ENCODE data around the gene FAM171A2.

The FAM171A2 gene

DNA sequence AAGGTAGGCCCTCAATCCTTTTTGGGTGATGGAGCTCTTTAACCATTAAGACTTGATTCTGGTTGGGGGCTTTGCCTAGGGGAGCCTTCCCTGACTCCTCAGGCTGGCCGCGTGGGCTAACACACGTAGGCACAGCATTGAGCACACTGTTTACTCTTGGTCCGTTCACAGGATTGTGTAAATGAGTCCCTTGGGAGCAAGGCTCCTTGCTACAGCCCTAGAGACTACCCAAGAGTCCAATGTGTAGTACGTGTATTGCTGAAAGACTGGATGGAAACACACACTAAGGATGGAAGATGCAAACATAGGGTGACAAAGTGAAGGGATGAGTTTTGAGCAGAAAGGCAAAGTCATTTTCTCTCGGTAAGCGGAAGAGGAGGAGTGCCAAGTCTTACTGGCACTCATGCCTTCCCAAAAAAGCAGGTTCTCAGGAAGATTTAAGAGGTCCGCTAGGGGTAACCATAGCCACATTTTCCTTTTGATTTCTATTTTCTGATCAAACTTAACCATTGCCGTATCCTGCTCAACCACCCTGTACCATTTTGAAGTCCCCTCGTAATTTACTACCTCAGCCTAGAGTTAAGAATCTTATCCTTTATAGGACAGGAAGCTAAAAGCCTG lies 26.7 kb upstream of the FAM171A2 start:
- TF ChIP-seq, protein P1, sequence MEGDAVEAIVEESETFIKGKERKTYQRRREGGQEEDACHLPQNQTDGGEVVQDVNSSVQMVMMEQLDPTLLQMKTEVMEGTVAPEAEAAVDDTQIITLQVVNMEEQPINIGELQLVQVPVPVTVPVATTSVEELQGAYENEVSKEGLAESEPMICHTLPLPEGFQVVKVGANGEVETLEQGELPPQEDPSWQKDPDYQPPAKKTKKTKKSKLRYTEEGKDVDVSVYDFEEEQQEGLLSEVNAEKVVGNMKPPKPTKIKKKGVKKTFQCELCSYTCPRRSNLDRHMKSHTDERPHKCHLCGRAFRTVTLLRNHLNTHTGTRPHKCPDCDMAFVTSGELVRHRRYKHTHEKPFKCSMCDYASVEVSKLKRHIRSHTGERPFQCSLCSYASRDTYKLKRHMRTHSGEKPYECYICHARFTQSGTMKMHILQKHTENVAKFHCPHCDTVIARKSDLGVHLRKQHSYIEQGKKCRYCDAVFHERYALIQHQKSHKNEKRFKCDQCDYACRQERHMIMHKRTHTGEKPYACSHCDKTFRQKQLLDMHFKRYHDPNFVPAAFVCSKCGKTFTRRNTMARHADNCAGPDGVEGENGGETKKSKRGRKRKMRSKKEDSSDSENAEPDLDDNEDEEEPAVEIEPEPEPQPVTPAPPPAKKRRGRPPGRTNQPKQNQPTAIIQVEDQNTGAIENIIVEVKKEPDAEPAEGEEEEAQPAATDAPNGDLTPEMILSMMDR (IDR thresholded peaks at IDR 0.05; ENCODE audit: low read depth, low read length) = no peak
- TF ChIP-seq POLR2A (IDR thresholded peaks at IDR 0.05; ENCODE audit: extremely low read depth, insufficient read length) = no peak
- TF ChIP-seq MYC (IDR thresholded peaks at IDR 0.05; ENCODE audit: low read depth, low read length) = no peak
- TF ChIP-seq, protein P2, sequence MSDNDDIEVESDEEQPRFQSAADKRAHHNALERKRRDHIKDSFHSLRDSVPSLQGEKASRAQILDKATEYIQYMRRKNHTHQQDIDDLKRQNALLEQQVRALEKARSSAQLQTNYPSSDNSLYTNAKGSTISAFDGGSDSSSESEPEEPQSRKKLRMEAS (IDR thresholded peaks at IDR 0.05; ENCODE audit: low read depth, low read length) = no peak
- no peak overlapping the region for H3K4me3 ChIP-seq (ENCODE audit: low read depth, low read length)
- DNase-seq (ENCODE audit: low read depth) = peak; percentile 78

DNA sequence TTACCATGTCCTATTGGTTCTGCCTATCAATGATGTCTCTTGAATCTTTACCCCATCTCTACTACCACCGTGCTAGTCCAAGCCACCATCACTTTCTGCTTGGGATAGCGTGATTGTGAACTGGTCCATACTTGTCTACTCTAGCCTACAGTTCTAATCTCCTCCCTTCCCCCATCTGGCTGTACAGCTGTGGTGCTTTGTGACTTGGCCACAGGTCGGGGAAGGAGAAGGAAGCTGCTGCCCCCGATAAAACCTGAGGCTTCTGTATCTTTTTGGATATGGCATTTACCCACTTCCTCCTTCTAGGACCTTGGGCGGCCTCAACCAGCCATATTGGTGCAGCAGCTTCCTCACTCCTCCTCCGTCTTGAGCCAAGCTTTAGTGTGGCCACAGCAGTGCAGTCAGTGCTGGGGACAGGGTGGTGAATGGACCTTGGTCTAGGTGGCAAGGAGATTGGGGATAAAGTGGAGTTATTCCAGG lies 26.1 kb upstream of the FAM171A2 start:
- TF ChIP-seq, protein P1 (IDR thresholded peaks at IDR 0.05; ENCODE audit: low read depth, low read length) = no peak
- TF ChIP-seq, protein P2 (IDR thresholded peaks at IDR 0.05; ENCODE audit: low read depth, low read length) = no peak
- no peak for TF ChIP-seq POLR2A (IDR thresholded peaks at IDR 0.05; ENCODE audit: extremely low read depth, insufficient read length)
- H3K4me3 ChIP-seq (ENCODE audit: low read depth, low read length) = peak overlapping the region; percentile 46
- DNase-seq (ENCODE audit: low read depth) = peak; percentile 84

- peak within 1 kb of the TSS; percentile 46 for H3K4me3 ChIP-seq (ENCODE audit: low read depth, low read length)
- TF ChIP-seq, protein P1 (IDR thresholded peaks at IDR 0.05; ENCODE audit: low read depth, low read length) = no peak
- TF ChIP-seq, protein P2 (IDR thresholded peaks at IDR 0.05; ENCODE audit: low read depth, low read length) = no peak
- peak; percentile 23 for TF ChIP-seq POLR2A (IDR thresholded peaks at IDR 0.05; ENCODE audit: extremely low read depth, insufficient read length)
- DNase-seq (ENCODE audit: low read depth) = no peak
These were observed 25.6 kb upstream of the FAM171A2 start, which contains the start of gene ITGA2B for GRCh38 chr17:44389281-44389680. ITGA2B (minus strand) TSS chr17:44389649; CDS start chr17:44389473, 176 bp downstream.

DNA sequence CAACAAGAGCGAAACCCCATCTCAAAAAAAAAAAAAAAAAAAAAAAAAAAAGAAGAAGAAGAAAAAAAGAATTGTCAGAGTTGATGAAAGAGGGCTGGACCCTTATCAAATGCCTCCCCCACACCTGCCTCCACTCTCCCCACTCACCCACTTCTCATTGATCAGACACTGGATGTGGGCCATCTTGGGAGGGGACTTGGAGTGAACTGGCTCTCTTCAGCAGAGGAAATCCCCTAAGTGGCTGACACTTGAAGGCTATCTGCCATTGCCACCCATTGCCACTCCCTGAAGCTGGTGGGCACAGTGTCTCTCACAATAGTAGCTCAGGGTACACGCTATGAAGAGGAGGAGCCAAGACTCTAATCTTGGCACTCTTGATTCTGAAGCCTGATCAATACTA lies 24.2 kb upstream of the FAM171A2 start:
- TF ChIP-seq, protein P2 (IDR thresholded peaks at IDR 0.05; ENCODE audit: low read depth, low read length) = no peak
- no peak for TF ChIP-seq MYC (IDR thresholded peaks at IDR 0.05; ENCODE audit: low read depth, low read length)
- TF ChIP-seq, protein P1 (IDR thresholded peaks at IDR 0.05; ENCODE audit: low read depth, low read length) = no peak
- TF ChIP-seq POLR2A (IDR thresholded peaks at IDR 0.05; ENCODE audit: extremely low read depth, insufficient read length) = no peak
- H3K4me3 ChIP-seq (ENCODE audit: low read depth, low read length) = no peak overlapping the region
- DNase-seq (ENCODE audit: low read depth) = no peak

- no peak for TF ChIP-seq MYC (IDR thresholded peaks at IDR 0.05; ENCODE audit: low read depth, low read length)
- TF ChIP-seq POLR2A (IDR thresholded peaks at IDR 0.05; ENCODE audit: extremely low read depth, insufficient read length) = no peak
- TF ChIP-seq, protein P2 (IDR thresholded peaks at IDR 0.05; ENCODE audit: low read depth, low read length) = no peak
- TF ChIP-seq, protein P1 (IDR thresholded peaks at IDR 0.05; ENCODE audit: low read depth, low read length) = no peak
- no peak for DNase-seq (ENCODE audit: low read depth)
- H3K4me3 ChIP-seq (ENCODE audit: low read depth, low read length) = no peak overlapping the region
These were observed 22.5 kb upstream of the FAM171A2 start for GRCh38 chr17:44386182-44386525.

Data from NB4 (cell line).